Measurements from ENCODE around the gene N4BP2.

The N4BP2 gene

DNA sequence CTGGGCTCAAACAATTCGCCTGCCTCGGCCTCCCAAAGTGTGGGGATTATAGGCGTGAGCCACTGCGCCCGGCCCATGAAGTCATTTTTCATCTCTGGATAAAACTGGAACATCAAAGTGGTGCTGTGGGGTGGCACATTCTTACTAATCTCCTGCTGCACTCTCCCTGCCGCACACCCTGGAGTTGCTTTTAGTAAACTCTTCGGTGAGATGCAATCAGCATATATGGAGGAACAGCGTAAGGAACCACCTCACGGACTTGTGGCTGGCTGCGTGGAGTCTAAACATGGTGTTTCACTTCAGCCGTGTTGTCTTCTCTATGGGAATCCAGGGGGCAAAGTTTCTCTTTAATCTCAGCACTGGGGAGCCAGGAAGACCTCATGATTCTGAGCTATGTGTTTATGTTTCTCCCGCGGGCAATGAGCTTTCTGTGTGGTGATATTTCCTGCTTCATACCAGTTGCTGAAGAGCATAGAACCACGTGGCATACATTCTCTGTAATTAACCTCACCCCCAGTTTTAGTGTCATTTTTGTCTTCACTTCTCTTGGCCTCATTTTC lies 138.0 kb downstream of the N4BP2 start:
- no peak for DNase-seq

DNA sequence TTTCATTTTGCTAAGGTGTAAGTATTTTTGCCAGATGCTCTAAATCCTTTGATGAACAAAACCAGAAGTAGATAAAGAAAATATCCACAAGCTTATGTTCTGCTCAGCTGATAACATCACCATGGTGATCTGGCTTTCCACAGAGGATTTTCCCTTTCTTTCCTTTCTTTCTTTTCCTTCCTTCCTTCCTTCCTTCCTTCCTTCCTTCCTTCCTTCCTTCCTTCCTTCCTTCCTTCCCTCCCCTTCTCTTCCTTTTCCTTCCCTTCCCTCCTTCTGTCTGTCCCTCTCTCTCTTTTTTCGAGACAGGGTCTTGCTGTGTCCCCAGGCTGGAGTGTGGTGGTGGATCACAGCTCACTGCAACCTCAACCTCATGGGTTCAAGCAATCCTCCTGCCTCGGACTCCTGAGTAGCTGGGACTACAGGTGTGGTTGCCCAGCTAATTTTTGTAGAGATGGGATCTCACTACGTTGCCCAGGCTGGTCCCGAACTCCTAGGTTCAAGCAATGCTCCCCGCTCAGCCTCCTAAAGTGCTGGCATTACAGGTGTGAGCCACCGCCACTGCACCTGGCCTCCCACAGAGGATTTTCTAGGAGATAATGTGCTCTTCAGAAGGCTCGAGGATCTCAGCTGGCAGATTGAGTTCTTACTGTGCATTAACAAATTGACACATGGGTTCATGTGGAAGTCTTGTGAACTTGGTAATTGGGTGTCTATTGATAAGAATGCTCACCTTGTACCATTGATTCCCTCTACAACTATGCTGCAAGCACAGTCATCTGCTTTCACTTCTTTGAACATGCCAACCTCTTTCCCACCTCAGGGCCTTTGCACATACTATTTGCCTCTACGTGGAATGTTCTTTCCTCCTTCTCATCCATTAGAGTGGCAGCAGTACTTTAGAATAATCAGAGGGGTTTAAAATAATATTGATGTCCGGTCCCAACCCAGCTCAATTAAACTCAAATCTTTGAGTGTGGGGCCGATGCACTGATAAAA lies 138.8 kb downstream of the N4BP2 start:
- DNase-seq, result no peak

- no peak for DNase-seq
These were observed 139.6 kb downstream of the N4BP2 start for GRCh38 chr4:40196272-40196671.

- DNase-seq, result no peak
These were observed 140.2 kb downstream of the N4BP2 start, which contains the start of gene RHOH for GRCh38 chr4:40196724-40197281. RHOH (plus strand) TSS chr4:40197031; CDS start chr4:40243387, 46,356 bp downstream.

- no peak for DNase-seq
These were observed 141.4 kb downstream of the N4BP2 start for GRCh38 chr4:40197879-40198689.

DNA sequence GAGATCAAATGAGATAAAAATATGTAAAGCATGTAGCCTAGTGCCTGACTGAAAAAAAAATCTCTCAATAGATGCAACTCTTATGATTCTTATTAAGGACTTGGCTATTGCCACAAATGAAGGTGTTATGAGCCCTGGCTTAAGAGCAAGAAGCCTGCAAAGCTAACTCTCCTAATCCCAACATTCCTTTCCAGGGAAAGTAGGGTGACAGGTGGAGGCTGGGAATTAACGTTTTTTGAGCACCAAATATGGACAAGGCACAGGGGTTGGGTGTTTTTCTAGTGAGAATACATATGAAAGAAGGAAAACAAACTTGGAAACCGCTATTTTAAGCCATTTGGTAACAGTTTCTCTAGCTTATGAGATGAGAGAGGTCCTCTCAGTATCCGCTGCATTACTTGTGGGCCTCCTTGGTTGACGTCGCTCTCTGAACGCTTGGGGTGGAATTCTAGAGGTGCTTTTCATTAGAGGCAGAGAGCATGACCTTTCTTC lies 142.6 kb downstream of the N4BP2 start:
- no peak for DNase-seq

- DNase-seq, result peak; percentile 49 to 63
These were observed 143.6 kb downstream of the N4BP2 start for GRCh38 chr4:40199999-40200874.

- DNase-seq, result peak; percentile 51 to 67
These were observed 144.5 kb downstream of the N4BP2 start for GRCh38 chr4:40200875-40201801.

DNA sequence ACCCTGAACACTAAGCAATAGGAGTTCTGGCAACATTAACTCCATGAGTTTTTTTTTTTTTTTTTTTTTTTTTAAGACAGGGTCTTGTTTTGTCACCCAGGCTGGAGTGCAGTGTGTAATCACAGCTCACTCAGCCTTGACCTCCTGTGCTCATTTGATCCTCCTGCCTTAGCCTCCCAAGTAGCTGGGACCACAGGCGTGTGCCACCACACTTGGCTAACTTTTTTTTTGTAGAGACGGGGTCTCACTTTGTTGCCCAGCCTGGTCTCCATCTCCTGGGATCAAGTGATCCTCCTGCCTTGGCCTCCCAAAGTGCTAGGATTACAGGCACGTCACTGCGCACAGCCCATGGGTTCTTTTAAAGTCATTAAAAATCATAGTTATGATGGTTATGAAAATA lies 145.2 kb downstream of the N4BP2 start:
- DNase-seq, result no peak

DNA sequence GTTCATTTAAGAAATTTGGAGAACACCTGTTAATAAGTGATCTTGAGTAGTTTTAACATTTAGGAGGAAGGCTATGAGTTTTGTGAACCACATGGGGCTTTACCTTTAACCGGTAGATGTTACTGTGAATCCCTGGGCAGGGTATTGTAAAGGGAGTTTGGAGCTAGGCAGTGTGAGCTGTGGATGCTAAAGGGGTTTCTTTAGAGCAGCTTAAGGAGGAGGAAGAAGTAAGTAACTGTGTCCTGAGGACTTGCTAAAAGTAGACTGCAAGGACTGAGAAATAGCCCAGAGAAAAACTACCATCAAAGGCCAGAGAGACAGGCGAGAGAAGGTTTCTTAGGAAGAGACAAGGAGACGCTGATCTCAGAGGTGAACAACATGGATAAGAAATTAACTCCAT lies 145.8 kb downstream of the N4BP2 start:
- DNase-seq, result no peak

GRCh38 chr4:40204507-40205258 lies 148.0 kb downstream of the N4BP2 start:
- DNase-seq, result no peak

GRCh38 chr4:40205259-40206198 lies 148.9 kb downstream of the N4BP2 start:
- DNase-seq, result peak; percentile 64 to 74

GRCh38 chr4:40206426-40206825 lies 149.8 kb downstream of the N4BP2 start:
- peak; percentile 37 to 53 for DNase-seq

All from inflammatory macrophage treated with lipopolysaccharide for 1 hour (primary cell).